H9 (cell line): Measurements from ENCODE around the gene GALNT2. TPM values are rescaled to one million over a fixed set of nuclear protein-coding genes. Genes with fewer than 3 reads are reported as not detected.
A peak's percentile ranks its signal among the peaks of the same experiment; 100 is the strongest.

Source experiments
- DNase-seq: peaks from one replicate; pipeline ENCODE4 v3.0.0-alpha.2; 2017
- H2AFZ ChIP-seq: one replicate; pipeline ENCODE4 v1.6.1; 2013; ENCODE audit warnings: mild to moderate bottlenecking, low read length, control low read depth, moderate library complexity
- H2AK5ac ChIP-seq: 2 replicates; pipeline ENCODE4 v1.6.1; 2013; ENCODE audit warnings: low read length, control low read depth, mixed read lengths; ENCODE audit not compliant: insufficient read length
- H2BK120ac ChIP-seq: one replicate; pipeline ENCODE4 v1.6.1; 2013; ENCODE audit warnings: low read depth, mild to moderate bottlenecking, low read length, control low read depth, inconsistent platforms; ENCODE audit not compliant: poor library complexity, severe bottlenecking
- H2BK12ac ChIP-seq: 2 replicates; pipeline ENCODE4 v1.6.1; 2013; ENCODE audit warnings: low read length, control low read depth, mixed read lengths, low read depth; ENCODE audit not compliant: insufficient read length
- H2BK15ac ChIP-seq: 2 replicates; pipeline ENCODE4 v1.6.1; 2013; ENCODE audit warnings: low read depth, low read length, control low read depth
- H2BK20ac ChIP-seq: one replicate; pipeline ENCODE4 v1.6.1; 2013; ENCODE audit warnings: low read depth, mild to moderate bottlenecking, low read length, control low read depth, inconsistent platforms; ENCODE audit not compliant: poor library complexity, severe bottlenecking
- H2BK5ac ChIP-seq: 2 replicates; pipeline ENCODE4 v1.6.1; 2013; ENCODE audit warnings: low read length, control low read depth, mixed read lengths; ENCODE audit not compliant: insufficient read length
- H3K14ac ChIP-seq: 2 replicates; pipeline ENCODE4 v1.6.1; 2013; ENCODE audit warnings: low read length, control low read depth; ENCODE audit not compliant: insufficient read depth
- H3K18ac ChIP-seq: 2 replicates; pipeline ENCODE4 v1.6.1; 2013; ENCODE audit warnings: low read depth, mild to moderate bottlenecking, mixed read lengths, low read length, control low read depth; ENCODE audit not compliant: insufficient read length
- H3K23ac ChIP-seq: 2 replicates; pipeline ENCODE4 v1.6.1; 2013; ENCODE audit warnings: low read length, control low read depth, mixed read lengths, low read depth; ENCODE audit not compliant: insufficient read length
- H3K23me2 ChIP-seq: 2 replicates; pipeline ENCODE4 v1.6.1; 2013; ENCODE audit warnings: low read depth, mild to moderate bottlenecking, mixed read lengths, low read length, control low read depth; ENCODE audit not compliant: insufficient read length, poor library complexity, severe bottlenecking
- H3K27ac ChIP-seq: 2 replicates; pipeline ENCODE4 v1.5.1; 2013; ENCODE audit warnings: low read length, control low read depth, mixed read lengths, low read depth; ENCODE audit not compliant: insufficient read length
- H3K27me3 ChIP-seq: 2 replicates; pipeline ENCODE4 v1.6.1; 2013; ENCODE audit warnings: low read length, control low read depth, inconsistent platforms; ENCODE audit not compliant: insufficient read depth
- H3K4ac ChIP-seq: 2 replicates; pipeline ENCODE4 v1.6.1; 2013; ENCODE audit warnings: low read depth, mild to moderate bottlenecking, control low read depth, inconsistent platforms, low read length, moderate library complexity
- H3K4me1 ChIP-seq: 2 replicates; pipeline ENCODE4 v1.6.1; 2013; ENCODE audit warnings: low read length, control low read depth, inconsistent platforms; ENCODE audit not compliant: insufficient read depth
- H3K4me2 ChIP-seq: 2 replicates; pipeline ENCODE4 v1.6.1; 2013; ENCODE audit warnings: low read length, control low read depth, mixed read lengths; ENCODE audit not compliant: insufficient read length, insufficient read depth
- H3K56ac ChIP-seq: 2 replicates; pipeline ENCODE4 v1.6.1; 2013; ENCODE audit warnings: low read depth, mild to moderate bottlenecking, mixed read lengths, low read length, control low read depth; ENCODE audit not compliant: insufficient read length
- H3K79me1 ChIP-seq: 2 replicates; pipeline ENCODE4 v1.6.1; 2013; ENCODE audit warnings: low read depth, mild to moderate bottlenecking, moderate library complexity, low read length, control low read depth, inconsistent platforms; ENCODE audit not compliant: insufficient read depth, poor library complexity, severe bottlenecking
- H3K79me2 ChIP-seq: 2 replicates; pipeline ENCODE4 v1.6.1; 2013; ENCODE audit warnings: low read length, control low read depth, inconsistent platforms; ENCODE audit not compliant: insufficient read depth
- H3K9ac ChIP-seq: 2 replicates; pipeline ENCODE4 v1.6.1; 2013; ENCODE audit warnings: low read length, control low read depth, mixed read lengths; ENCODE audit not compliant: insufficient read length; ENCODE audit errors: extremely low read depth
- H3K9me3 ChIP-seq: one replicate; pipeline ENCODE4 v1.6.1; 2013; ENCODE audit warnings: low read depth, low read length, inconsistent platforms; ENCODE audit not compliant: control insufficient read depth
- H3T11ph ChIP-seq: one replicate; pipeline ENCODE4 v1.6.1; 2013; ENCODE audit warnings: mild to moderate bottlenecking, low read length, control low read depth, inconsistent platforms
- H4K20me1 ChIP-seq: one replicate; pipeline ENCODE4 v1.6.1; 2013; ENCODE audit not compliant: control insufficient read depth, insufficient read length, insufficient read depth
- H4K5ac ChIP-seq: 2 replicates; pipeline ENCODE4 v1.6.1; 2013; ENCODE audit warnings: low read depth, mild to moderate bottlenecking, mixed read lengths, low read length, control low read depth; ENCODE audit not compliant: insufficient read length
- H4K8ac ChIP-seq: replicated peaks from 2 replicates; pipeline ENCODE4 v1.6.1; 2013; ENCODE audit warnings: low read length, control low read depth, mixed read lengths, low read depth; ENCODE audit not compliant: insufficient read length
- H4K91ac ChIP-seq: 2 replicates; pipeline ENCODE4 v1.6.1; 2013; ENCODE audit warnings: low read depth, mild to moderate bottlenecking, moderate library complexity, mixed read lengths, low read length, control low read depth; ENCODE audit not compliant: insufficient read length
- H3K27ac Mint-ChIP-seq, 3 experiments: 2 replicates in 2 of 3; 3 replicates in 1 of 3; pipeline ENCODE4 v1.8.0; 2020 to 2021; ENCODE audit warnings: mixed read lengths in 3 of 3, mild to moderate bottlenecking in 1 of 3, moderate library complexity in 1 of 3
- H3K27me3 Mint-ChIP-seq: 2 replicates; pipeline ENCODE4 v1.8.0; 2021; ENCODE audit warnings: low read depth, mild to moderate bottlenecking, moderate library complexity, mixed read lengths
- H3K36me3 Mint-ChIP-seq, 3 experiments: 2 replicates in 2 of 3; 3 replicates in 1 of 3; pipeline ENCODE4 v1.8.0; 2020 to 2021; ENCODE audit warnings: low read depth in 3 of 3, mixed read lengths in 3 of 3; ENCODE audit not compliant: insufficient read depth in 1 of 3
- H3K4me1 Mint-ChIP-seq, 2 experiments: 2 replicates each; pipeline ENCODE4 v1.8.0; 2020; ENCODE audit warnings: mixed read lengths in 2 of 2
- H3K4me3 Mint-ChIP-seq, 2 experiments: 2 replicates in 1 of 2; 3 replicates in 1 of 2; pipeline ENCODE4 v1.8.0; 2020 to 2021; ENCODE audit warnings: mild to moderate bottlenecking in 2 of 2, mixed read lengths in 2 of 2, moderate library complexity in 1 of 2
- H3K9me3 Mint-ChIP-seq, 2 experiments: 2 replicates in 1 of 2; 3 replicates in 1 of 2; pipeline ENCODE4 v1.8.0; 2020; ENCODE audit warnings: mild to moderate bottlenecking in 2 of 2, mixed read lengths in 2 of 2, moderate library complexity in 1 of 2
- WGBS: extraction: QIAGEN DNeasy Blood & Tissue Kit; methylation state at CpG from one replicate; pipeline ENCODE4 v1.1.7; 2013; ENCODE audit warnings: missing lambda C conversion rate, low lambda C conversion rate, mixed read lengths; ENCODE audit not compliant: insufficient read length; ENCODE audit errors: extremely low coverage; 5-methylcytosine and 5-hydroxymethylcytosine counted together
- total RNA-seq: library from RNA; stranded (reverse); gene quantifications from 2 replicates; pipeline ENCODE4 v1.2.1, GENCODE V29; 2021
- TF ChIP-seq, protein P1 (sequence below): fragments of 200-600 bp; sonication (generic); conservative IDR thresholded peaks from 3 replicates; pipeline ENCODE4 v1.8.0; 2021; ENCODE audit warnings: antibody characterized with exemption, mild to moderate bottlenecking

GALNT2 gene
- total RNA-seq, 1 experiment from 2014 or later, result 57.6 TPM

DNA sequence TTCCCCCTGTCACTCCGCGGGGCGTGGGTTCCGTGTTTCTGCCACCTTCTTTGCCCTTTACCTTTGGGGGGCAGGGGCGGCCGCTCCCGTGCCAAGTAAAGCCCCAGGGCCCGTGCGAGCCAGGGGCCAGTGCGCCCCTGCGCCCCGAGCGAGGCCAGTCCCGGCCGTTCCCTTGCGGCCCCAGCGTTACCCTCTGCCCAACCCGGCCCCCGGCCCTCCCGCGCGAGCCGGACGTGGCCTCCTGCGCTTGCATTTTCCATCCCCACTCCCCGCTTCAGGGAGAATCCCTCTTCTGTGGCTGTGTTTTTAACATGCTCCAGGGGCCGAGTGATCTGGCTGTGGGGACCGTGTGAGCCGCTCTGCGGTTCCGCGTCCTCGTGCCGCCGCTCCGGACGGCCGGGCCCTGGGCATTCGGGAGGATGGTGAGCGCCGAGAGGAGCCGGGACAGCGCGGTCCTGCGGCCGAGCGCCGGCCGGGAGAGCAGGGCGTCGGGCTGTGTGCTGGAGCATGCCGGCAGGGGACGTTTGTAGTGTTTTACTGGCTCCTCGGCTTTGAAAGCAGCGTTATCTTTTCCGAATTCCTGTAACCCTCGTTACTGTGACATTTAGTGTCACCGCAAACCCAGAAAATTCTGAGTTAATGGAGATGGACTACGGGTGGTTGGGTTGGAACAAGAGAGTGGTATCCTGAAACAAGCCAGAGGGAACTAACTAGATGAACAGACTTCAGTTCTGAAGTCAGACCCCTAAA, 1.0 kb downstream of the GALNT2 start:
- Histone ChIP-seq H3K9me3 (no peaks in the 10 kb centered on the region), H3K14ac (peak overlapping the region; percentile 81), H2BK120ac (no peak overlapping the region), H3K27me3 (peaks cover 5% of the 10 kb centered on the region; the same call in 1 of the 2 replicates), H2AK5ac (no peak overlapping the region), H3K4me1 (peaks cover 6% of the 10 kb centered on the region), H3K27ac (no peak overlapping the region), H2AFZ (no peak overlapping the region), H4K91ac (no peak overlapping the region), H3K18ac (no peak overlapping the region), H3K4ac (no peak overlapping the region), H2BK15ac (no peak overlapping the region), H3K4me2 (peak overlapping the region; percentile 89), H3K79me1 (peaks cover 2% of the 10 kb centered on the region), H3K23me2 (peaks cover 18% of the 10 kb centered on the region), H4K8ac (no peak overlapping the region), H3T11ph (no peak overlapping the region), H3K56ac (no peak overlapping the region), H2BK12ac (no peak overlapping the region), H4K5ac (no peak overlapping the region), H3K79me2 (peaks cover 19% of the 10 kb centered on the region; the same call in 1 of the 2 replicates), H4K20me1 (no peaks in the 10 kb centered on the region), H2BK20ac (no peak overlapping the region), H3K23ac (no peak overlapping the region), H2BK5ac (no peak overlapping the region), H3K9ac (peak overlapping the region; percentile 30)
- no peaks in the 10 kb centered on the region; a peak in 1 of 5 replicates for H3K9me3 Mint-ChIP-seq
- H3K36me3 Mint-ChIP-seq, result no peaks in the 10 kb centered on the region; a peak in 1 of 7 replicates
- DNase-seq, result no peak
- TF ChIP-seq, protein P1, sequence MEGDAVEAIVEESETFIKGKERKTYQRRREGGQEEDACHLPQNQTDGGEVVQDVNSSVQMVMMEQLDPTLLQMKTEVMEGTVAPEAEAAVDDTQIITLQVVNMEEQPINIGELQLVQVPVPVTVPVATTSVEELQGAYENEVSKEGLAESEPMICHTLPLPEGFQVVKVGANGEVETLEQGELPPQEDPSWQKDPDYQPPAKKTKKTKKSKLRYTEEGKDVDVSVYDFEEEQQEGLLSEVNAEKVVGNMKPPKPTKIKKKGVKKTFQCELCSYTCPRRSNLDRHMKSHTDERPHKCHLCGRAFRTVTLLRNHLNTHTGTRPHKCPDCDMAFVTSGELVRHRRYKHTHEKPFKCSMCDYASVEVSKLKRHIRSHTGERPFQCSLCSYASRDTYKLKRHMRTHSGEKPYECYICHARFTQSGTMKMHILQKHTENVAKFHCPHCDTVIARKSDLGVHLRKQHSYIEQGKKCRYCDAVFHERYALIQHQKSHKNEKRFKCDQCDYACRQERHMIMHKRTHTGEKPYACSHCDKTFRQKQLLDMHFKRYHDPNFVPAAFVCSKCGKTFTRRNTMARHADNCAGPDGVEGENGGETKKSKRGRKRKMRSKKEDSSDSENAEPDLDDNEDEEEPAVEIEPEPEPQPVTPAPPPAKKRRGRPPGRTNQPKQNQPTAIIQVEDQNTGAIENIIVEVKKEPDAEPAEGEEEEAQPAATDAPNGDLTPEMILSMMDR, result no peak; the same call in 2 of the 3 replicates
- peak overlapping the region; percentile 89 to 93 for H3K4me3 Mint-ChIP-seq
- H3K27ac Mint-ChIP-seq, result no peak overlapping the region
- no CpG with 5 or more reads among the region's 59 CpGs for WGBS
- peaks cover 36 to 38% of the 10 kb centered on the region in 2 experiments for H3K4me1 Mint-ChIP-seq
- peaks cover 11% of the 10 kb centered on the region for H3K27me3 Mint-ChIP-seq
